ENCODE results near the gene MORN3. TPM values are rescaled to one million over a fixed set of nuclear protein-coding genes. Genes with fewer than 3 reads are reported as not detected.
A peak's percentile ranks its signal among the peaks of the same experiment; 100 is the strongest.

Gene MORN3
- total and polyA plus RNA-seq, 2 of the 4 experiments (the other 2 are of a cell fraction) = 0.18 to 0.22 TPM

GRCh38 chr12:121712461-121713256 is 43.2 kb upstream of the MORN3 start, which contains the start of gene TMEM120B:
Gene TMEM120B (plus strand): TSS chr12:121712752. CDS start chr12:121712896, 144 bp downstream.
- ATAC-seq (ENCODE audit: low read depth) = peak; percentile 90

More at GRCh38 chr12:121712461-121713256, 43.2 kb upstream of the MORN3 start, which contains the start of gene TMEM120B:
- Histone ChIP-seq H2BK20ac (ENCODE audit: low read depth, low read length) (no peak within 1 kb of the TSS), H3K4me3 (ENCODE audit: insufficient read depth, low read depth, low read length) (peak within 1 kb of the TSS; percentile 75), H3K79me1 (ENCODE audit: low read depth in 1 of 2, low read length in 2 of 2) (peaks cover 26 to 51% of the 10 kb centered on the region in 2 experiments; a peak in 3 of 4 replicates), H3K18ac (ENCODE audit: low read depth, low read length) (peak within 1 kb of the TSS; percentile 70), H2AK9ac (replicated peaks; ENCODE audit: low read depth, low read length, poor library complexity) (peak within 1 kb of the TSS; percentile 97), H3K27ac (ENCODE audit: insufficient read depth, low read length) (peak within 1 kb of the TSS; percentile 64), H3K9ac (ENCODE audit: low read depth, low read length) (peak within 1 kb of the TSS; percentile 69), H4K91ac (ENCODE audit: insufficient read depth, low read depth, low read length) (peak within 1 kb of the TSS; percentile 81), H3K9me3 (ENCODE audit: control insufficient read depth, insufficient read depth, low read length) (no peaks in the 10 kb centered on the region), H3K4me2 (ENCODE audit: low read depth, low read length) (peak within 1 kb of the TSS; percentile 99), H3K56ac (ENCODE audit: extremely low read depth, insufficient read depth, low read length) (peak within 1 kb of the TSS; percentile 72), H3K36me3 (ENCODE audit: control insufficient read depth, insufficient read depth, low read length) (0 out of 2 replicates have a peak, but pooled peaks cover 1% of the 10 kb centered on the region), H3K9me1 (ENCODE audit: insufficient read depth, low read length) (peaks cover 22% of the 10 kb centered on the region), H3K23ac (ENCODE audit: low read depth, low read length) (peak within 1 kb of the TSS; percentile 92), H3K4ac (ENCODE audit: low read depth, low read length) (peak within 1 kb of the TSS; percentile 87), H4K20me1 (ENCODE audit: insufficient read depth, low read length) (peaks cover 6% of the 10 kb centered on the region; the same call in 1 of the 2 replicates), H4K5ac (ENCODE audit: low read depth, low read length) (peak within 1 kb of the TSS; percentile 65), H2BK120ac (ENCODE audit: low read depth, low read length) (peak within 1 kb of the TSS; percentile 83), H4K8ac (ENCODE audit: low read depth in 2 of 2, low read length in 2 of 2) (peak within 1 kb of the TSS; percentile 32 to 93), H3K4me1 (ENCODE audit: control insufficient read depth, insufficient read depth, low read length) (peaks cover 10% of the 10 kb centered on the region), H2BK15ac (ENCODE audit: low read depth, low read length) (peak within 1 kb of the TSS; percentile 6; the same call in 1 of the 3 replicates), H3K27me3 (ENCODE audit: control insufficient read depth, insufficient read depth, low read length) (no peaks in the 10 kb centered on the region), H2BK5ac (ENCODE audit: low read depth, low read length, poor library complexity, severe bottlenecking) (peak within 1 kb of the TSS; percentile 48), H2AFZ (replicated peaks; ENCODE audit: low read length, poor library complexity) (peak within 1 kb of the TSS; percentile 95), H2AK5ac (ENCODE audit: low read depth, low read length) (peak within 1 kb of the TSS; percentile 73), H3K14ac (replicated peaks; ENCODE audit: low read depth, low read length) (peak within 1 kb of the TSS; percentile 97)
- TF ChIP-seq RCOR1 (IDR thresholded peaks at IDR 0.05; ENCODE audit: insufficient replicate concordance, low read length) (no peak), POLR2A (IDR thresholded peaks at IDR 0.05; ENCODE audit: low read depth, low read length) (peak; percentile 82), RAD21 (IDR thresholded peaks at IDR 0.05; ENCODE audit: low read length) (no peak), MAZ (IDR thresholded peaks at IDR 0.05; ENCODE audit: borderline replicate concordance, low read depth, low read length) (peak; percentile 79; the same call in 1 of the 2 replicates), MXI1 (IDR thresholded peaks at IDR 0.05; ENCODE audit: borderline replicate concordance, low read depth, low read length) (0 out of 2 replicates have a peak, but pooled peaks have one; percentile 62), CHD1 (IDR thresholded peaks at IDR 0.05; ENCODE audit: low read depth, low read length) (no peak), RFX5 (IDR thresholded peaks at IDR 0.05; ENCODE audit: low read depth, low read length) (no peak), FOS (IDR thresholded peaks at IDR 0.05; ENCODE audit: low read depth, low read length) (no peak), USF2 (IDR thresholded peaks at IDR 0.05; ENCODE audit: low read depth, low read length) (peak; percentile 38), MAFK (IDR thresholded peaks at IDR 0.05; ENCODE audit: low read depth, low read length) (no peak), CEBPB (IDR thresholded peaks at IDR 0.05; ENCODE audit: low read depth, low read length) (no peak), ELK1 (IDR thresholded peaks at IDR 0.05; ENCODE audit: borderline replicate concordance, low read depth, low read length) (no peak), CTCF (conservative IDR thresholded peaks at IDR 0.05; ENCODE audit: low read depth, low read length) (no peak)
- ChIA-PET CTCF (interaction anchor here (0.6 to 1.5 kb wide), 4 partner anchors 52 to 320 kb away, joined by 3 to 6 read pairs (median 4); no protein-coding TSS in a partner anchor), POLR2A (ENCODE audit: unreplicated experiment) (interaction anchor here (0.5 kb wide), 2 partner anchors 71 to 186 kb away, joined by 4 to 6 read pairs; no protein-coding TSS in a partner anchor)
- dilution Hi-C loops (cut with HindIII; ENCODE audit: low sequenced_read_pairs, unreplicated experiment) = no loop called here
- intact Hi-C loops (cut with micrococcal nuclease) = loop anchor here (5.0 kb wide), 2 partner anchors 55 to 80 kb away; partner anchors contain the start of gene RHOF
- no TSS peak for BruUV-seq (replicated peaks)
- DNase-seq = peak; percentile 71
- in situ Hi-C loops (cut with MboI; ENCODE audit: low sequenced_read_pairs) = no loop called here
- WGBS, 2 experiments (ENCODE audit: extremely low coverage in 2 of 2, insufficient read length in 1 of 2) = 1% methylated on average over 40 of the region's 74 CpGs; no CpG with 5 or more reads in 1 of the 2 experiments

Data from IMR-90 (cell line).